Lung (tissue), 12 donors: ENCODE data around the gene SPATA24. TPM values are rescaled to one million over a fixed set of nuclear protein-coding genes. Genes with fewer than 3 reads are reported as not detected.

Experiments used
- ATAC-seq: fragments of 200-7000 bp; cut with Tn5 transposase; one replicate; pipeline ENCODE4 v1.9.1; 2020; ENCODE audit warnings: moderate number of reproducible peaks; ENCODE audit not compliant: insufficient read depth, low FRiP score
- DNase-seq, 3 donors: peaks; one replicate each; pipeline ENCODE4 v3.0.0-alpha.2; 2013 to 2017
- H3K27ac ChIP-seq, 2 donors: one replicate each; pipeline ENCODE4 v1.5.1; 2013; ENCODE audit warnings: mild to moderate bottlenecking in 2 of 2, moderate library complexity in 2 of 2, control low read depth in 1 of 2, inconsistent platforms in 1 of 2, low read depth in 1 of 2, low read length in 1 of 2
- H3K27me3 ChIP-seq, 3 donors: one replicate each; pipeline ENCODE4 v1.5.1; 2013; ENCODE audit warnings: low read length in 2 of 3; ENCODE audit not compliant: control insufficient read depth in 3 of 3, insufficient read depth in 3 of 3
- H3K36me3 ChIP-seq, 4 donors: one replicate each; pipeline ENCODE4 v1.5.1; 2013; ENCODE audit warnings: low read length in 4 of 4, mild to moderate bottlenecking in 1 of 4, moderate library complexity in 1 of 4; ENCODE audit not compliant: control insufficient read depth in 4 of 4, insufficient read depth in 4 of 4
- H3K4me1 ChIP-seq, 5 donors: one replicate each; pipeline ENCODE4 v1.5.1; 2013; ENCODE audit warnings: low read length in 5 of 5, mild to moderate bottlenecking in 2 of 5, moderate library complexity in 1 of 5; ENCODE audit not compliant: control insufficient read depth in 5 of 5, insufficient read depth in 5 of 5
- H3K4me3 ChIP-seq: one replicate; pipeline ENCODE4 v1.5.1; 2013; ENCODE audit warnings: mild to moderate bottlenecking, control low read depth, moderate library complexity
- H3K9ac ChIP-seq, 2 donors: one replicate each; pipeline ENCODE4 v1.5.1; 2013; ENCODE audit warnings: low read length in 2 of 2, control low read depth in 1 of 2; ENCODE audit not compliant: insufficient read depth in 1 of 2
- H3K9me3 ChIP-seq, 4 donors: one replicate each; pipeline ENCODE4 v1.5.1; 2013; ENCODE audit warnings: low read length in 3 of 4, mild to moderate bottlenecking in 1 of 4, moderate library complexity in 1 of 4; ENCODE audit not compliant: control insufficient read depth in 4 of 4, insufficient read depth in 3 of 4
- WGBS, 2 donors: extraction: QIAGEN DNeasy Blood & Tissue Kit; methylation state at CpG; one replicate each; pipeline ENCODE4 v1.1.7; 2013; 5-methylcytosine and 5-hydroxymethylcytosine counted together
- polyA plus RNA-seq, 2 donors: library from polyadenylated mRNA; stranded (reverse); fragments of 200-250 nt; gene quantifications; one replicate each; pipeline ENCODE4 v1.2.1, GENCODE V29; 2013
- total RNA-seq, 2 donors: library from RNA; depleted of rRNA in 1 of 2; stranded (reverse); fragments of >200 nt in 1 of 2; gene quantifications; one replicate each; pipeline ENCODE4 v1.2.1, GENCODE V29; 2014 to 2021
- TF ChIP-seq, protein P1 (sequence below): IDR thresholded peaks from 2 replicates; pipeline ENCODE4 v1.5.1; 2012; ENCODE audit warnings: mild to moderate bottlenecking; ENCODE audit errors: control extremely low read depth, extremely low read depth
- donor health status: control.
- donor health status: control.
- donor health status: Bipolar disorder and iron deficiency.
- donor health status: healthy.
- donor health status: DM: yes; HTN: yes; CAD: no.

The SPATA24 gene
- total and polyA plus RNA-seq, 4 donors = 4.2 to 11.1 (median 6.2) TPM

DNA sequence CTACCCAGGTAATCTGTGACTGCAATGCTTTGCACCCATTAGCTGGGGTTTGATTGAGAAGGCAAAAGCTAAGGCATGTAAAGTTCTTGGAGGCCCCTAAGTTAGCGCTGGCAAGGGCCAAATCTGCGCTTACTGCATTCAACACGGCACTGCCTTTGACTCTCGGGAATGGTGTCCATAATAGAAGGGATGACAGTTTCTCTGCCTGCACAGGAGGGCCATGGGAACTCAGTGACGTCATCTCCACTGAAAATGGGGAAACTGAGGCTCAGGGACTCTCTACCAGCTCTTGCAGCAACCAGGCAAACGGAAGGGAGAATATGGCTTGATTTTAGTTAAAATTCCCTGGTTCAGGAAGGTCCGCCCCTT is 487 bp downstream of the SPATA24 start:
- Histone ChIP-seq H3K27ac (peak overlapping the region; percentile 84 to 89), H3K4me3 (peak overlapping the region; percentile 41), H3K36me3 (no peaks in the 10 kb centered on the region), H3K9me3 (no peaks in the 10 kb centered on the region), H3K27me3 (no peaks in the 10 kb centered on the region), H3K9ac (peak overlapping the region in 1 of 2 donors; percentile 76), H3K4me1 (peaks cover 0 to 12% (median 6%) of the 10 kb centered on the region in 5 donors)
- no peak for ATAC-seq
- TF ChIP-seq, protein P1, sequence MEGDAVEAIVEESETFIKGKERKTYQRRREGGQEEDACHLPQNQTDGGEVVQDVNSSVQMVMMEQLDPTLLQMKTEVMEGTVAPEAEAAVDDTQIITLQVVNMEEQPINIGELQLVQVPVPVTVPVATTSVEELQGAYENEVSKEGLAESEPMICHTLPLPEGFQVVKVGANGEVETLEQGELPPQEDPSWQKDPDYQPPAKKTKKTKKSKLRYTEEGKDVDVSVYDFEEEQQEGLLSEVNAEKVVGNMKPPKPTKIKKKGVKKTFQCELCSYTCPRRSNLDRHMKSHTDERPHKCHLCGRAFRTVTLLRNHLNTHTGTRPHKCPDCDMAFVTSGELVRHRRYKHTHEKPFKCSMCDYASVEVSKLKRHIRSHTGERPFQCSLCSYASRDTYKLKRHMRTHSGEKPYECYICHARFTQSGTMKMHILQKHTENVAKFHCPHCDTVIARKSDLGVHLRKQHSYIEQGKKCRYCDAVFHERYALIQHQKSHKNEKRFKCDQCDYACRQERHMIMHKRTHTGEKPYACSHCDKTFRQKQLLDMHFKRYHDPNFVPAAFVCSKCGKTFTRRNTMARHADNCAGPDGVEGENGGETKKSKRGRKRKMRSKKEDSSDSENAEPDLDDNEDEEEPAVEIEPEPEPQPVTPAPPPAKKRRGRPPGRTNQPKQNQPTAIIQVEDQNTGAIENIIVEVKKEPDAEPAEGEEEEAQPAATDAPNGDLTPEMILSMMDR = no peak
- WGBS, 2 donors = 21% methylated on average over 7 of the region's 7 CpGs
- DNase-seq = no peak

DNA sequence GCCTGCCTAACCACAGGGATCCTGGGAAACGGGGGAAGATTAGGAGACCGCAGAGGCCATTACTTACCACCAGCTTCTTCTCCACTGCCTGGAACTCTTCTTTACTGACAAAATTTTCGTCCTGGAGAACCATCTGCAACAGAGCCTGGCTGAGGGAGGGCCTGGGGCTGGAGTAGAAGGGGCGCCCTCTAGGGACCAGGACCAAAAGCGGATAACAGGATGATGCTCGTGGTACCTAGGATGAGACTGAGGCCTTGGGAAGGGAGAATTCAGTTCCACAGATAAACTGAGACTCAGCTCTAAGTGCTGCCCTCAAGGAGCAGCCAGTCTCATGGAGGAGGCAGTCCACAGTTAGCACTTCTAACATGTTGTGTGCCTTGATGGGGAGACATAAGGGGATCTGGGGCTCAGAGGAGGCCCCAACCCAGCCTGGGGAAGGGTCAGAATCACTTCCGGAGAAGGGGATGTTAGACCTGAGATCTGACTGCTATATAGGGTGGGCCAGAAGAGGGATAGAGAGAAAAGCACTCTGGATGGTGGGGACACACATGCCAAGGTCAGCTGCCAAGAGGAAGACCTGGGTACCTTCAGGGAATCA is 1.2 kb downstream of the SPATA24 start:
- H3K4me3 ChIP-seq = no peak overlapping the region
- WGBS, 2 donors = 65 to 75% methylated on average over 7 of the region's 7 CpGs
- TF ChIP-seq, protein P1 = no peak
- no peaks in the 10 kb centered on the region for H3K27me3 ChIP-seq
- no peak overlapping the region for H3K9ac ChIP-seq
- H3K9me3 ChIP-seq = no peaks in the 10 kb centered on the region
- peak overlapping the region in 1 of 2 donors; percentile 84 for H3K27ac ChIP-seq
- H3K4me1 ChIP-seq = peaks cover 0 to 12% (median 6%) of the 10 kb centered on the region in 5 donors
- DNase-seq (no peak), ATAC-seq (no peak)
- no peaks in the 10 kb centered on the region for H3K36me3 ChIP-seq

DNA sequence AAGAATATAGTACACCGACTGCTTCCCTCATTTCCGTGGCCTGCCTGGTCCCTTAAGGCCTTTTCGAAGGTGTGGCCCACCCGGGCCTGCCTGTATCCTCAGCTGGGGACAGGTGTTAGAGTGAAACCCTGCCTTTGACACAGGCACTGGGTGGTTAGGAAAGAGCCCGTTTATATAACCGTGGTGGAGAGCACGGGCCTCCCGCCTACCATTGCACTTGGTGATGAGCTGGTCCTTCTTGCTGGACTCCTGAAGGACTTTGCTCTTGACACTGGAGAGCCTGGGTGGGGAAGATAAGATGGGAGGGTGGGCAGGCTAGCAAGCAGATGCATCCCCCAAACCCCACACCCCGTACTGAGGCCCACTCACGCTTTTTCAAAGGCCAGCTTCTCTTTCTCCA is 2.3 kb downstream of the SPATA24 start:
- TF ChIP-seq, protein P1 = no peak
- 92 to 96% methylated on average over 10 of the region's 10 CpGs for WGBS, 2 donors
- Histone ChIP-seq H3K9me3 (no peaks in the 10 kb centered on the region), H3K9ac (no peak overlapping the region), H3K4me3 (no peak overlapping the region), H3K36me3 (no peaks in the 10 kb centered on the region), H3K27me3 (no peaks in the 10 kb centered on the region), H3K27ac (no peak overlapping the region), H3K4me1 (peaks cover 0 to 12% (median 6%) of the 10 kb centered on the region in 5 donors)
- ATAC-seq (no peak), DNase-seq (no peak)
